Activated naive CD8-positive, alpha-beta T cell treated with anti-CD3 and anti-CD28 coated beads, Interleukin-2, amount 50 U/mL, for 24 hours (primary cell): ENCODE measurements around the gene DOCK7.
"Not testable (repeated sequence)": the region's sequence is repeated elsewhere in the genome, so short reads cannot be mapped to it uniquely, and the experiment has no call there.

Experiments
- ATAC-seq: fragments of 150-1000 bp; cut with Tn5 transposase; one replicate; pipeline ENCODE4 v1.10.0; 2021
- DNase-seq: peaks from one replicate; pipeline ENCODE4 v3.0.0; 2021
- H3K27ac Mint-ChIP-seq: one replicate; pipeline ENCODE4 v1.8.0; 2021; ENCODE audit warnings: mild to moderate bottlenecking, mixed read lengths
- H3K27me3 Mint-ChIP-seq: one replicate; pipeline ENCODE4 v1.8.0; 2021; ENCODE audit warnings: mixed read lengths
- H3K36me3 Mint-ChIP-seq: one replicate; pipeline ENCODE4 v1.8.0; 2021; ENCODE audit warnings: low read depth, mixed read lengths
- H3K4me1 Mint-ChIP-seq: one replicate; pipeline ENCODE4 v1.8.0; 2021; ENCODE audit warnings: mixed read lengths
- H3K4me3 Mint-ChIP-seq: one replicate; pipeline ENCODE4 v1.8.0; 2021; ENCODE audit warnings: mild to moderate bottlenecking, moderate library complexity, mixed read lengths
- H3K9me3 Mint-ChIP-seq: one replicate; pipeline ENCODE4 v1.8.0; 2021; ENCODE audit warnings: mixed read lengths

Gene DOCK7

DNA sequence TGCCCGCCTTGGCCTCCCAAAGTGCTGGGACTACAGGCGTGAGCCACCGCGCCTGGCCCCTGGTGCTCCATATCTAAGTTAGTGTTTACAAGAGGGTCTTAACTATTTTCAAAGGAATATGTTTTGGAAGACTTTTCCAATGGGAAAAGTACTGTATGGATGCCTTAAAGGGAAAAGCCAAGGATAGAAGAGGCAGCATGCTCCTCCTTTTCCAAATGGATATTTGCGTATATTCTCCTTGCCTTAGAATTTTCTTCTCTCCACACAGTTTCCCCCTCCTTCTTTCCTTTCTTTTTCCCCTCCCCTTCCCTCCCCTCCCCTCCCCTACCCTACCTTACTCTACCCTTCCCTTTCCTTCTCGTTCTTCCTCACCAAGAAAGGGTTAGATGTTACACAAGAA, 29.3 kb upstream of the DOCK7 start:
- no peak for DNase-seq
- Mint-ChIP-seq H3K27me3 (no peaks in the 10 kb centered on the region), H3K36me3 (no peaks in the 10 kb centered on the region), H3K9me3 (no peaks in the 10 kb centered on the region), H3K4me1 (no peaks in the 10 kb centered on the region), H3K4me3 (no peak overlapping the region), H3K27ac (no peak overlapping the region)
- ATAC-seq = no peak

DNA sequence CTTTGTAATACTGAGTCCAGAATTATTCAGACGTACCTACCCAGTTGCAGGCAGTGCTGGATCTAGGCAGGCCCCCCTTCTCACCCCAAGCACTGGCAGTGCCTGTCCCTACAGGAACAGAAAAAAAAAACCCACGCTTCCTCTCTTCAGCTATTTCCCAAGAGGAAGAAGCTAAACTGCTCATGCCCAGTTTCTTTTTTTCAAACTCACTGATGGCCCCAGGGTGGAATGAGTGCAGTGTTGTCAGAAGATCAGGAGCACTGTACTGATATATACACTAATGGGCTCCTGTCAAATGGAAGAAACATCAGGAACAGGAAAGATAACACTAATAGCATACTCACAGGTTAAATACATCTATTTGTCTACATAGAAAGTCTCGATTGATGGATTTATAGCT, 28.2 kb upstream of the DOCK7 start:
- no peak for DNase-seq
- Mint-ChIP-seq H3K36me3 (no peaks in the 10 kb centered on the region), H3K4me3 (no peak overlapping the region), H3K27ac (no peak overlapping the region), H3K27me3 (no peaks in the 10 kb centered on the region), H3K4me1 (no peaks in the 10 kb centered on the region), H3K9me3 (no peaks in the 10 kb centered on the region)
- no peak for ATAC-seq

DNA sequence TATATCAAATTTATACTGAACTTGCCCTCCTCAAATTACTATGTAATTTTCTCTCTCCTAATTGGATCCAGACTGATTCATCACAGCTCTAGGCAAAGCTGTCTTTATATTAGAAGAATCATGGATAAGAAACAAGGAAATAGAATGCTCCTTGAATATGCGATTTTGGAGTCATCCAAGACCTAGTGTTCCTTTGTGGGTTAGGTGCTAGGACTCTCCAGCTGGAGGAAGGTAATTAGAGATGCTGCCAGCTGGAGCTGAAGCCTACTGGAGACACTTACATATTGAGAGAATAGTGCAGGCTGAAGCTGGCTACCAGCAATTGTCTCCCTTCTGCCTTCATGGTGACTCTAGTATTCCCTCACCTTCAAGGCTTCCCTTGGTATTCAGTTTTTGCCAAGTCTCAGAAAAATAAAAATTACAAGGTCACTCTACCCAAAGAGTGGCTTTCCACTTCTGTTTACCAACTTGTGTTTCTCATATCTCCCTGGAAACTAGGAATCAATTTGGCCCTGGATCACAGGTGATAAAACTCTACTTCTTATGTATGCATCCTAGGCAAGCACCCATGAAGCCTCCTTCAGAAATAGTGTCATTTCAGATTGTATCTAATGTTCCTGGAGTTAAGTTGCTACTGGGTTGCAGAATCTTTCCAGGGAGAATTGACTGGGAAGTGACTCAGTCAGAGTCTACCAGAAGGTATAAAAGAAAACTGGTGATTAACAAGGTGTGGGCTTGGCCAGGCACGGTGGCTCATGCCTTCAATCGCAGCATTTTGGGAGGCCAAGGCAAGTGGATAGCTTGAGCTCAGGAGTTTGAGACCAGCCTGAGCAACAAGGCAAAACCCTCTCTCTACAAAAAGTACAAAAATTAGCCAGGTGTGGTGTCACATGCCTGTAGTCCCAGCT, 24.4 kb upstream of the DOCK7 start:
- H3K9me3 Mint-ChIP-seq = no peaks in the 10 kb centered on the region
- H3K4me1 Mint-ChIP-seq = no peaks in the 10 kb centered on the region
- no peaks in the 10 kb centered on the region for H3K27me3 Mint-ChIP-seq
- no peak for DNase-seq
- no peak overlapping the region for H3K27ac Mint-ChIP-seq
- no peak overlapping the region for H3K4me3 Mint-ChIP-seq
- no peak for ATAC-seq
- H3K36me3 Mint-ChIP-seq = no peaks in the 10 kb centered on the region

DNA sequence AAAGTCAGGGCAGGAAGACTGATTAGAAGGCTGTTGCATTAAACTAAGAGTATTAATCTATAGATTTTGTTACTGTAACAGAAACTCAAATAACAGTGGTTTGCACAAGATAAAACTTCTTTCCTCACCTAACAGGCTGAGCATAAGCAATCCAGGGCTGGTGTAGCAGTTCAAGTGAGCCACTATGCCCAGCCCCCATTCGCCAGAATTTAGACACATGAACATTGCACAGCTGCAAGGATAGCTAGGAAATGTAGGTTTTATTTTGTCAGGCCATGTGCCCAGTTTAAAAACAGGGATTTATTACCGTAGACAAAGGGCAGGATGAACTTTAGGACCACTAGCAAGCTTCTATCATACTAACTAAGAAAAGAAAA, 19.5 kb upstream of the DOCK7 start:
- DNase-seq (no peak), ATAC-seq (no peak)
- H3K27ac Mint-ChIP-seq = no peak overlapping the region
- H3K27me3 Mint-ChIP-seq = no peaks in the 10 kb centered on the region
- H3K9me3 Mint-ChIP-seq = no peaks in the 10 kb centered on the region
- no peak overlapping the region for H3K4me3 Mint-ChIP-seq
- no peaks in the 10 kb centered on the region for H3K36me3 Mint-ChIP-seq
- no peaks in the 10 kb centered on the region for H3K4me1 Mint-ChIP-seq

DNA sequence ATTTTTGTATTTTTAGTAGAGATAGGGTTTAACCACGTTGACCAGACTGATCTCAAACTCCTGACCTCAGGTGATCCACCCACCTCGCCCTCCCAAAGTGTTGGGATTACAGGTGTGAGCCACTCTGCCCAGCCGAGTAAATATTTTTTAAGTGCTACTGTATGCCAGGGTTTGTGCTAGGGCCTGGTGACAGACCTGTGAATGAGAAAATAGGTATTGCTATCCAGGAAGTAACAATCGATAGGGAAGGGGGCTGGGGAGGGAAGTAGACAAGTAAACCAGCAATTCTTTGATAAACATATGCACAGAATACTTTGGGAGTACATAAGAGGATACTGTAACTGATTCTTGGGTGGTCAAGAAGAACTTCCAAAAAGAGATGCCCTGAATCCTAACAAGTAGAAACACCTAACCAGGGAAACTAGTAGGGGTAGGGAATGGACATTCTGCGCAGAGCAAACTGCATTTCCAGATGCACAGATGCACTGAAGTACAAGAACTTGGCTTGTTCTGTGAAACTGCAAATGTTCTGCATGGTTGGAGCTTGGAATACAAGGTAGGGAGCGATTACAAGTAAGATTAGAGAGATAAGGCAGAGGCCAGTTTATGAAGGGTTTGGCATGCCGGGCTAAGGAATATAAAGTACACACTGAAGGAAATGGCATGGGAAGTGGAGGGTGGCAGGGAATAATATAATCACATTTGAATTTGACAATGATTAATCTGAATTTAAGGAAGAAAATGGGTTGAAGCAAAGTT, 19.0 kb upstream of the DOCK7 start:
- ATAC-seq = no peak
- no peaks in the 10 kb centered on the region for H3K4me1 Mint-ChIP-seq
- no peak overlapping the region for H3K27ac Mint-ChIP-seq
- H3K9me3 Mint-ChIP-seq = no peaks in the 10 kb centered on the region
- no peaks in the 10 kb centered on the region for H3K27me3 Mint-ChIP-seq
- H3K36me3 Mint-ChIP-seq = no peaks in the 10 kb centered on the region
- DNase-seq = no peak
- no peak overlapping the region for H3K4me3 Mint-ChIP-seq

DNA sequence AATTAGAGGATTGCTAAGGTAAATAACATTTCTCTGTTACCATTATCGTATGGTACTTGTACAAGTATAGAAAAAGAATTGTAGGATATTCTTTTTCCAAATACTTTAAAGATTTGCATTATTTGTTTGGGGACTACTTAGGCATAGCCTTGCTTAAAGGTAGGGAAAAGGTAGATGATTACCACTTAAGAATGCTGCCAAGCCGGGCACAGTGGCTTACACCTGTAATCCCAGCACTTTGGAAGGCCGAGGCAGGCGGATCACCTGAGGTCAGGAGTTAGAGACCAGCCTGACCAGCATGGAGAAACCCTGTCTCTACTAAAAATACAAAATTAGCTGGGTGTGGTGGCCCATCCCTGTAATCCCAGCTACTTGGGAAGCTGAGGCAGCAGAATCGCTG, 10.0 kb upstream of the DOCK7 start:
- not testable (repeated sequence) for H3K4me3 Mint-ChIP-seq, DNase-seq, H3K27ac Mint-ChIP-seq, H3K4me1 Mint-ChIP-seq, H3K27me3 Mint-ChIP-seq, ATAC-seq, H3K9me3 Mint-ChIP-seq, H3K36me3 Mint-ChIP-seq

DNA sequence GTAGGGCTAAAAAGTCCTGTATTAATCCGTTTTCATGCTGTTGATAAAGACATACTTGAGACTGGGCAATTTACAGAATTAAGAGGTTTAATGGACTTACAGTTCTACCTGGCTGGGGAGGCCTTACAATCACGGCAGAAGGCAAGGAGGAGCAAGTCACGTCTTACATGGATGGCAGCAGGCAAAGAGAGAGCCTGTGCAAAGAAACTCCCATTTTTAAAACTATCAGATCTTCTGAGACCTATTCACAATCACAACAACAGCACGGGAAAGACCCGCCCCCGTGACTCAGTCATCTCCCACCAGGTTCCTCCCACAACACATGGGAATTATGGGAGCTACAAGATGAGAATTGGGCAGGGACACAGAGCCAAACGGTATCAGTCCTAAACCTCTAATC, 6.3 kb upstream of the DOCK7 start:
- peaks cover 14% of the 10 kb centered on the region for H3K4me1 Mint-ChIP-seq
- not testable (repeated sequence) for H3K4me3 Mint-ChIP-seq, H3K36me3 Mint-ChIP-seq, H3K27ac Mint-ChIP-seq, DNase-seq, H3K27me3 Mint-ChIP-seq, ATAC-seq, H3K9me3 Mint-ChIP-seq

DNA sequence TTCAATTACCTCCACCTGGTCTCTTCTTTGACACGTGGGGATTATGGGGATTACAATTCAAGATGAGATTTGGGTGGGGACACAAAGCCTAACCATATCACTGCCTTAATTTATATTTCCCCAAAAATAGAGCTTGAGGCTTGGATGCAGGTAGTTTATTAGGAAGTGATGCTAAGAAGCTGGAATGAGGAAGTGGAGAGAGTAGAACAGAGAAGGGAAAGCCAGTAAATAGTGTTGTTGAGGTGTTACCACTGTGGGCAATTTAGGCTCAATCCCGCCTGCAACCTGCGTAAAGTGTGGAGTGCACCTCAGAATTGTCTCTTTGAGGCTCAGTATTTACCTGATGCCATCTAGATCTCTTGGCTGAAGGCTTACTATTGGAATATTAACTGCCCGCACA, 4.9 kb upstream of the DOCK7 start:
- ATAC-seq = no peak
- peaks cover 24% of the 10 kb centered on the region for H3K4me1 Mint-ChIP-seq
- no peaks in the 10 kb centered on the region for H3K36me3 Mint-ChIP-seq
- H3K27me3 Mint-ChIP-seq = no peaks in the 10 kb centered on the region
- H3K9me3 Mint-ChIP-seq = no peaks in the 10 kb centered on the region
- no peak overlapping the region for H3K27ac Mint-ChIP-seq
- no peak overlapping the region for H3K4me3 Mint-ChIP-seq
- DNase-seq = no peak

DNA sequence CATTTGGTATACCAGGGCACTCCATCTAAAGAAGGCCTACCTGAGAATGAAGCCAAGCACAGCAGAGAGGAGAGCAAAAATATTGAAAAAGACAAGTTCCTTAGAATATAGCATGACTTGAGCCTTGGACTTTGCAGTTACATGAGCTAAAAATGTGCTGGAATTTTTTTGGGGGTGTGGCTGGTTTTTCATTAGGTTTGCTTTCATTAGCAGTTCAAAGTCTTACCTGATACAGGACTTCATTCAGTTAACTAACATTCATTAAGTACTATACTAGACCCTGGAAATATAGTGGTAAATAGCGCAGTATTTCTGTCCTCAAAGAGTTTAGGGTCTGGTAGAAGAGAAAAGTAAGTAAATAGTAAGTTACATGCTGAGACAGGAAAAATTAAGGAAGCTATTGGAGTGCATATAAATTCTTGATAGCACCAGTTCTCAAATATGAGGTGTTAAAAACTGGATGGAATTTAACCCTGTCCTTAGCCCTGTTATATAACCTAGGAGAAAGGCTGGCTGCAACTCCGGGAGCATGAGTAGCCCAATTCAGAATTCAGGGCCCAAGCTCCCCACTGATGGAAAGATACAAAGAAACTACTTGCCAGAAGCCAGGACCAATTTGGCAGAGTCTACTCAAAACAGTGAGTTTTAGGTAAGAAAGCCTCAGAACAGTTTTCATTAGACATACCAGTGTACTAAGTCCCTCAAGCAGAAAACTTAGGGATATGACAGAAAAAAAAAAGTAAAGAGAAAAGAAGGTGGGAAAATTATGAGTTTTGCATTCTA, 3.1 kb upstream of the DOCK7 start:
- Mint-ChIP-seq H3K27me3 (no peaks in the 10 kb centered on the region), H3K27ac (no peak overlapping the region), H3K4me3 (no peak overlapping the region), H3K4me1 (peaks cover 31% of the 10 kb centered on the region), H3K36me3 (no peaks in the 10 kb centered on the region), H3K9me3 (no peaks in the 10 kb centered on the region)
- DNase-seq (no peak), ATAC-seq (no peak)

DNA sequence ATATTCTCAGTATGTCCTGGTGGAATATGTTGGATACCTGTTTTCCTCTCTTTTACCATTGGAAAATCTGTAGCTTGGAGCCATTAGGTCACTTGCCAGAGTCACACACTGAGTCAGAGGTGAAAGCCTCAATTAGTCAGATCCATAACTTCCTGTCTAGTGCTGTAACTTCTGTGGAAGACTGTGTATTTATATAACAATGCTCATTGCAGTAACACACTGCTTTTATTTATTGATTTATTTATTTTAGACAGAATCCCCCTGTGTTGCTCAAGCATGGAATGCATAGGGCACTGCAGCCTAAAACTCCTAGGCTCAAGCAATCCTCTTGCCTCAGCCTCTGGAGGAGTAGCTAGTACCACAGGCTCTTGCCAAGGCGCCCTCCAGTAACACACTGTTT, 1.3 kb upstream of the DOCK7 start:
- ATAC-seq (peak; percentile 75), DNase-seq (no peak)
- H3K36me3 Mint-ChIP-seq = no peaks in the 10 kb centered on the region
- peak overlapping the region; percentile 86 for H3K4me3 Mint-ChIP-seq
- no peak overlapping the region for H3K27ac Mint-ChIP-seq
- H3K27me3 Mint-ChIP-seq = no peaks in the 10 kb centered on the region
- H3K4me1 Mint-ChIP-seq = peaks cover 37% of the 10 kb centered on the region
- H3K9me3 Mint-ChIP-seq = no peaks in the 10 kb centered on the region

DNA sequence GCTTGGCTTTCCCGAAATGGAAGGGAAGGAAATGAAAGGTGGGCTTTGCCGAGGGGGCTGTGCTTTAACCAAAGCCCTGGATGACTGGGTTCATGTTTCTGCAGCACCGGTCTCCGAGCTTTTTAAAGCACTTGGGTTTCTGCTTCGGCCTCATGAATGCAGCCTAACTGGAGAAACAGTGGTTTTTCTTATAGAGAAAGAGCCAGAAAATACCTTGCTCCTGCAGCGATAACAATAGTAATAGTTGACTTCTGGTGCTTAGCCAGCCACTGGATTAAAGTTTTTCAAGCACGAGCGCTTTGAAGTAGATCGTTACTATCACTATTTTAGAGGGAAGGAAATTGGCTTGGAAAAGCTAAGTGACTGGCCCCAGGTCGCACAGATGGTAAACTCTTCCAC, 500 bp upstream of the DOCK7 start:
- Mint-ChIP-seq H3K36me3 (no peaks in the 10 kb centered on the region), H3K4me3 (peak overlapping the region; percentile 86), H3K27ac (peak overlapping the region; percentile 68), H3K27me3 (no peaks in the 10 kb centered on the region), H3K9me3 (no peaks in the 10 kb centered on the region), H3K4me1 (peaks cover 37% of the 10 kb centered on the region)
- DNase-seq (no peak), ATAC-seq (no peak)

DNA sequence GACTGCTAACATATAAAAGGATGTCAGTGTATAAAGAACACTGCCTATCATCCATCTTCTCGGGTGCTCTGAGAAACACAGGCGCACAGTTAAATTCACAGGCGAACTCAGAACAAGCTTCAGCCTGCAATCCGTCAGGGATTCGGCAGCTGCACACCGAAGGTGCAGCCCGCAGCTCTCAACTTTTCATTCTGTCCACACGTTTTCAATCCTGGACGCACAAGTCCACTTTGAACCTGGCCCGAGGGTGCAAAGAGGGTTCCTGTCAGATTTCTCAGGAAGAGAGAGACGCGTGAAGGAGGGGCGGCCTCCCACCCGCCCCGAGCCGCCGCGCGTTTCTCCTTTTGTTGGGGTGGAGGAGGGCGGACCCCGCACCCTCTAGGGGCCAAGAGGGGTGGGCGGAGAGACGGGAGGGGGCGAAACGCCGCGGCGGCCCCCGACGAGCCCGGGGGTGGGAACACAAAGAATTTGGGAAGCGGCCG, 724 bp downstream of the DOCK7 start:
- Mint-ChIP-seq H3K36me3 (no peaks in the 10 kb centered on the region), H3K9me3 (no peaks in the 10 kb centered on the region), H3K4me3 (peak overlapping the region; percentile 85), H3K4me1 (peaks cover 37% of the 10 kb centered on the region), H3K27ac (peak overlapping the region; percentile 61), H3K27me3 (no peaks in the 10 kb centered on the region)
- ATAC-seq (peak; percentile 25), DNase-seq (no peak)

DNA sequence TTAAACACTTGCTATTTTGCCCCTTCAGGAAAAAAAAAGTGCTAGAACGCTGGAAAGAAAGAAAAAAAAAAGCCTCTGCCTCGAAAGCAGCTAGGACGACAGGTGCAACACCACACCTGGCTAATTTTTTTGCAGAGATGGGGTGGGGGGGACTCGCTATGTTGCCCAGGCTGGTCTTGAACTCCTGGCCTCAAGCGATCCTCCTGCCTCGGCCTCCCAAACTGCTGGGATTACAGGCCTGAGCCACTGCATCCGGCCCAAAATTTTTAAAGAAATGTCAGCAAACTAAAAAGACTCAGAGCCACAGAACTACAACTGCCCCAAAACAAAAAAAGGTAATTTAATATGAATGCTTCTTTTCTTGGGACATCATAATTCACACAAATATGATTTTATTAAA, 1.4 kb downstream of the DOCK7 start:
- ATAC-seq = no peak
- no peaks in the 10 kb centered on the region for H3K36me3 Mint-ChIP-seq
- peaks cover 37% of the 10 kb centered on the region for H3K4me1 Mint-ChIP-seq
- no peaks in the 10 kb centered on the region for H3K9me3 Mint-ChIP-seq
- H3K27ac Mint-ChIP-seq = no peak overlapping the region
- H3K4me3 Mint-ChIP-seq = peak overlapping the region; percentile 85
- DNase-seq = no peak
- H3K27me3 Mint-ChIP-seq = no peaks in the 10 kb centered on the region

DNA sequence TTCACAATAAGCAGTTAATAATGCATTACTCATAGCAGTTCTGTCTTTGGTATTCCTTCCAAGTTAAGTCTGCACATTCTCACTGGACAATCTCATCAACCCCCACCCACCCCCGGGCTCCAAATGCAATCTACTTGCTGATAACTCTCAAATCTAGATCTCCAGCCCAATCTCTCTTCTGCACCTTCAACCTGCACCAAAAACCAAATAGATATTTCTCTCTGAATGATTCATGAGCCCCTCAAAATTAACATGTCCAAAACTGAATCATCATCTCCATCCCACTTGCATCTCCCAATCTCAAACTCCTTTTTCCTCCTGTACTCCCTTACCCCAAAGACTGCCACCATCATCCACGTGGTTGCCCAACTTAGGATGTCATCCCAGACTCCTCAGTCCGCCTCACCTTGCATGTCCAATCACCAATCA, 2.7 kb downstream of the DOCK7 start:
- ATAC-seq (no peak), DNase-seq (no peak)
- H3K4me1 Mint-ChIP-seq = peaks cover 33% of the 10 kb centered on the region
- no peaks in the 10 kb centered on the region for H3K36me3 Mint-ChIP-seq
- H3K9me3 Mint-ChIP-seq = no peaks in the 10 kb centered on the region
- no peaks in the 10 kb centered on the region for H3K27me3 Mint-ChIP-seq
- no peak overlapping the region for H3K4me3 Mint-ChIP-seq
- H3K27ac Mint-ChIP-seq = no peak overlapping the region
